ENCODE data around the gene TRAPPC10. TPM values are rescaled to one million over a fixed set of nuclear protein-coding genes. Genes with fewer than 3 reads are reported as not detected.

Gene TRAPPC10
- total RNA-seq, 1 experiment from 2014 or later: 32.9 TPM

DNA sequence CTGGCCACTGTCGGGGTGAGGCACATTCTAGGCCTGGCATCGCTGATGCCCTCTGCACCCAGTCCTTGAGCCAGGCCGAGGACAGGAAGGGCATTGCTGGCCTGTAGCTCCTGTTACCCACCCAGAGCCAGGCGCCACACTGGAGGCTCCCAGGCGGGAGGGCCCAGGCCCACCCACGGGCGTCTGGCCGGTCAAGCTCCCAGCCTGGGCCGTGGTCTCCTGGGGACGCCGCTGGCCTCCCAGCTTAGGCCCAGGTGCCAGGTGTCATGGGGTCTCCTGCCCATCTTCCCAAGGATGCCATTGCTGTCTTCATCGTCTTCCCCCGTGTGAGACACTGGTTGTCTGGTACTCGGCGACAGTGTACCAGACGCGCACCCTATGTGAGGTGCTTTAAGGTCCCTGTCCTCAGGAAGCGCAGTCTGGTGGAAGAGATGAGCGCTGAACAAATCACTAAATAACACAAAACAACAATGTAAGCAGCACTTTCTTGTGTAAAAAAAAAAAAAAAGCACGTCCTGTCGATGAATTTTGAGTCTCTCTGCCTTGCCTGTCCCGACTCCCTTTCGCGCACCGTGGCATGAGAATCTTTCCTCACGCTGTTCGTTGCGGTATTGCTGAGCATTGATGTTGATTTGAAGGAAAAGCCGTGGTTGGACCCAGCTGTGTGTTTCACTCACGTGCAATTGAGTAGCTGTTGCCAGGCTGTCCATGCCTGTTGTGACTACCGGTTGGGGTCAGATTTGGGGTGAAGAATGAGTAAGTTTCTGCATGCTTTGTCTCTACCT, 27.0 kb upstream of the TRAPPC10 start:
- H3K23ac ChIP-seq (ENCODE audit: insufficient read length, low read depth, low read length): no peak overlapping the region
- no peak overlapping the region for H4K5ac ChIP-seq (ENCODE audit: insufficient read length, low read depth, low read length)
- no peak for DNase-seq
- H2BK5ac ChIP-seq (ENCODE audit: insufficient read length, low read length): no peak overlapping the region
- H3K79me2 ChIP-seq (ENCODE audit: insufficient read depth, low read length): no peaks in the 10 kb centered on the region
- H2BK12ac ChIP-seq (ENCODE audit: insufficient read length, low read depth, low read length): no peak overlapping the region
- TF ChIP-seq, protein P1, sequence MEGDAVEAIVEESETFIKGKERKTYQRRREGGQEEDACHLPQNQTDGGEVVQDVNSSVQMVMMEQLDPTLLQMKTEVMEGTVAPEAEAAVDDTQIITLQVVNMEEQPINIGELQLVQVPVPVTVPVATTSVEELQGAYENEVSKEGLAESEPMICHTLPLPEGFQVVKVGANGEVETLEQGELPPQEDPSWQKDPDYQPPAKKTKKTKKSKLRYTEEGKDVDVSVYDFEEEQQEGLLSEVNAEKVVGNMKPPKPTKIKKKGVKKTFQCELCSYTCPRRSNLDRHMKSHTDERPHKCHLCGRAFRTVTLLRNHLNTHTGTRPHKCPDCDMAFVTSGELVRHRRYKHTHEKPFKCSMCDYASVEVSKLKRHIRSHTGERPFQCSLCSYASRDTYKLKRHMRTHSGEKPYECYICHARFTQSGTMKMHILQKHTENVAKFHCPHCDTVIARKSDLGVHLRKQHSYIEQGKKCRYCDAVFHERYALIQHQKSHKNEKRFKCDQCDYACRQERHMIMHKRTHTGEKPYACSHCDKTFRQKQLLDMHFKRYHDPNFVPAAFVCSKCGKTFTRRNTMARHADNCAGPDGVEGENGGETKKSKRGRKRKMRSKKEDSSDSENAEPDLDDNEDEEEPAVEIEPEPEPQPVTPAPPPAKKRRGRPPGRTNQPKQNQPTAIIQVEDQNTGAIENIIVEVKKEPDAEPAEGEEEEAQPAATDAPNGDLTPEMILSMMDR (conservative IDR thresholded peaks at IDR 0.05): no peak
- no peak overlapping the region for H3K4ac ChIP-seq (ENCODE audit: low read depth, low read length)
- H3K23me2 ChIP-seq (ENCODE audit: insufficient read length, low read depth, low read length, poor library complexity, severe bottlenecking): peaks cover 3% of the 10 kb centered on the region
- no peak overlapping the region for H3K14ac ChIP-seq (ENCODE audit: insufficient read depth, low read length)
- no peaks in the 10 kb centered on the region for H3K79me1 ChIP-seq (ENCODE audit: insufficient read depth, low read depth, low read length, poor library complexity, severe bottlenecking)
- peak overlapping the region; percentile 51 for H4K8ac ChIP-seq (replicated peaks; ENCODE audit: insufficient read length, low read depth, low read length)
- Mint-ChIP-seq H3K27ac (peak overlapping the region in 1 of 3 experiments; percentile 43; a peak in 3 of 7 replicates), H3K27me3 (ENCODE audit: low read depth) (no peaks in the 10 kb centered on the region), H3K9me3 (no peaks in the 10 kb centered on the region), H3K4me3 (no peak overlapping the region), H3K36me3 (ENCODE audit: insufficient read depth in 1 of 3, low read depth in 3 of 3) (no peaks in the 10 kb centered on the region), H3K4me1 (peaks cover 20 to 24% of the 10 kb centered on the region in 2 experiments)
- H2AFZ ChIP-seq (ENCODE audit: low read length): no peak overlapping the region
- no peak overlapping the region for H3K18ac ChIP-seq (ENCODE audit: insufficient read length, low read depth, low read length)
- no peak overlapping the region for H2BK120ac ChIP-seq (ENCODE audit: low read depth, low read length, poor library complexity, severe bottlenecking)
- H3T11ph ChIP-seq (ENCODE audit: low read length): no peak overlapping the region
- no peak overlapping the region for H3K9ac ChIP-seq (ENCODE audit: extremely low read depth, insufficient read length, low read length)
- WGBS (ENCODE audit: extremely low coverage, insufficient read length, low lambda C conversion rate): no CpG with 5 or more reads among the region's 31 CpGs
- peak overlapping the region; percentile 95 for H3K4me2 ChIP-seq (ENCODE audit: insufficient read depth, insufficient read length, low read length)
- no peak overlapping the region for H4K91ac ChIP-seq (ENCODE audit: insufficient read length, low read depth, low read length)
- H2BK20ac ChIP-seq (ENCODE audit: low read depth, low read length, poor library complexity, severe bottlenecking): no peak overlapping the region
- no peak overlapping the region for H2BK15ac ChIP-seq (ENCODE audit: low read depth, low read length)
- H3K27ac ChIP-seq (ENCODE audit: insufficient read length, low read depth, low read length): no peak overlapping the region
- H3K27me3 ChIP-seq (ENCODE audit: insufficient read depth, low read length): no peaks in the 10 kb centered on the region
- H2AK5ac ChIP-seq (ENCODE audit: insufficient read length, low read length): no peak overlapping the region
- no peaks in the 10 kb centered on the region; the same call in 1 of the 2 replicates for H3K4me1 ChIP-seq (ENCODE audit: insufficient read depth, low read length)
- H3K9me3 ChIP-seq (ENCODE audit: control insufficient read depth, low read depth, low read length): no peaks in the 10 kb centered on the region
- H3K56ac ChIP-seq (ENCODE audit: insufficient read length, low read depth, low read length): no peak overlapping the region
- H4K20me1 ChIP-seq (ENCODE audit: control insufficient read depth, insufficient read depth, insufficient read length): no peaks in the 10 kb centered on the region

All from H9 (cell line).